Measurements from ENCODE around the gene SH3BGR.
"Not testable (repeated sequence)": the region's sequence is repeated elsewhere in the genome, so short reads cannot be mapped to it uniquely, and the experiment has no call there.

SH3BGR gene

DNA sequence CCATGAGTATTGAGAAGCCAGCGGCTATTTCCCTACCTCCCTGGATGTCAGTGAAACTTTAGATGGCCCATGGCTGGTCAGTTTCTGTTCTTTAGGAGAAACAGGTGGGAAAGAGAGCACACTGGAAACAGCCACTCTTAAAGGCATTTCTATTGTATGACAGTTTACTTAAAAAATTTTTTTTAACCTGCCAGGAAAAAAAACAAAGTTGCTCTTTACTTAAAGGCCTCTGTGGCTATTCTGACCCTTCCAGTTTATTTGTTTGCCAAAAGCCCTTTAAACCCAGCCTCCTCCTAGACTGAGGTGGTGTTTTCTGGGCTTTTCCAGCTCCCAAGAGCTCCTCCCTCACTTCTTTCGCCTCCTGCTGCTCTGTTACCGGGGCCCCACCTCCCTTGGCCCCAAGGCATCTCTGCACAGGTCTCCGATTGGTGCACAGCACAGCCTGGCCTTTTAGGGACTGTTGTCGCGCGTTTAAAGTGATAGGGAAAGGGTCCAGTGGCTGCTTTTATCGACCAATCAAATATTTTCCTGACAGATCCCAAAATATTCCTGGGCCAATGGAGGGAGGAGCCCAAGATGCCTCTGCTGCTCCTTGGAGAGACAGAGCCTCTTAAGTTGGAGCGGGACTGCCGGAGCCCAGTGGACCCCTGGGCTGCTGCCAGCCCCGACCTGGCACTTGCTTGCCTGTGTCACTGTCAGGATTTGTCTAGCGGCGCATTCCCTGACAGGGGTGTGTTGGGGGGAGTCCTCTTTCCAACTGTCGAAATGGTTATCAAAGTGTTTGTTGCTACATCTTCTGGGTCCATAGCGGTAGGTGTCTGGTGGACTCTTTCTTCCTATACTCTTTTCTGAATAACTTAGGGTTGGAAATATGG, at the start of gene SH3BGR:
SH3BGR (plus strand) TSS at position 639 of the 875 bp plus-strand sequence; CDS start at position 766, 127 bp downstream.
- no peak within 1 kb of the TSS for H3K4me3 ChIP-seq (ENCODE audit: low read depth, low read length)
- peak; percentile 68 for DNase-seq (ENCODE audit: low read depth)
- TF ChIP-seq, protein P1, sequence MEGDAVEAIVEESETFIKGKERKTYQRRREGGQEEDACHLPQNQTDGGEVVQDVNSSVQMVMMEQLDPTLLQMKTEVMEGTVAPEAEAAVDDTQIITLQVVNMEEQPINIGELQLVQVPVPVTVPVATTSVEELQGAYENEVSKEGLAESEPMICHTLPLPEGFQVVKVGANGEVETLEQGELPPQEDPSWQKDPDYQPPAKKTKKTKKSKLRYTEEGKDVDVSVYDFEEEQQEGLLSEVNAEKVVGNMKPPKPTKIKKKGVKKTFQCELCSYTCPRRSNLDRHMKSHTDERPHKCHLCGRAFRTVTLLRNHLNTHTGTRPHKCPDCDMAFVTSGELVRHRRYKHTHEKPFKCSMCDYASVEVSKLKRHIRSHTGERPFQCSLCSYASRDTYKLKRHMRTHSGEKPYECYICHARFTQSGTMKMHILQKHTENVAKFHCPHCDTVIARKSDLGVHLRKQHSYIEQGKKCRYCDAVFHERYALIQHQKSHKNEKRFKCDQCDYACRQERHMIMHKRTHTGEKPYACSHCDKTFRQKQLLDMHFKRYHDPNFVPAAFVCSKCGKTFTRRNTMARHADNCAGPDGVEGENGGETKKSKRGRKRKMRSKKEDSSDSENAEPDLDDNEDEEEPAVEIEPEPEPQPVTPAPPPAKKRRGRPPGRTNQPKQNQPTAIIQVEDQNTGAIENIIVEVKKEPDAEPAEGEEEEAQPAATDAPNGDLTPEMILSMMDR (IDR thresholded peaks at IDR 0.05; ENCODE audit: control insufficient read depth, extremely low read depth, insufficient read depth), result no peak

DNA sequence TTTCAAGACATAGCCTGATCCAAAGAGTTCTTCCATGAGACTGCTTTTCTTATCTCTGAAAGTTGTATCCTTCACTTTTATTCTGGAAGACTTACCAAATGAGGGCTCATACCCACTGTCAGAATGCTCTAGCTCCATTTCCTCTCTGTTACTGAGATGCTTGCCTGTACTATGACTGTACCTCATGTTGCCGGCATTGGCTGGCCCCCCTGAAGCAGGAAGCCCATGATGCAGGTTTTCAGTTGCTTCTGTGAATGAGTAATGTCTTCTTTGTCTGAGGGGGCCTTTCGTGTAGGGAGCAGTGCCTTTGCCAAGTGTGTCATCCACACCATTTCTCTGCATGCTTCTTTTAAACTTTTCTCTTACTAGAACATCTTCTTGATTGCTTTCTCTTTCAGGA, 45.7 kb upstream of the SH3BGR start:
- no peak overlapping the region for H3K4me3 ChIP-seq (ENCODE audit: low read depth, low read length)
- TF ChIP-seq, protein P1 (IDR thresholded peaks at IDR 0.05; ENCODE audit: control insufficient read depth, extremely low read depth, insufficient read depth), result no peak
- no peak for DNase-seq (ENCODE audit: low read depth)

DNA sequence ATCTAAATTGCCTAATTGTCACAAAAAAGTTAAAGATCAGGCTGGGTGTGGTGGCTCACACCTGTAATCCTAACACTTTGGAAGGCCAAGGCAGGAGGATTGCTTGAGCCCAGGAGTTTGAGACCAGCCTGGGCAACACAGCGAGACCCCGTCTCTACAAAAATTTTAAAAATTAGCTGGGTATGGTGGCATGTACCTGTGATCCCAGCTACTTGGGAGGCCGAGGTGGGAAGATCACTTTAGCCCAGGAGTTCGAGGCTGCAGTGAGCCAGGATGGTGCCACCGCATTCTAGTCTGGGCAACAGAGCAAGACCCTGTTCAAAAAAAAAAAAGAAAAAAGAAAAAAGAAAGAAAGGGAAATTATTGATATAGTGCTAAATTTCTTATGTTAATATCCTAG, 32.6 kb upstream of the SH3BGR start:
- DNase-seq (ENCODE audit: low read depth); H3K4me3 ChIP-seq (ENCODE audit: low read depth, low read length): not testable (repeated sequence)

DNA sequence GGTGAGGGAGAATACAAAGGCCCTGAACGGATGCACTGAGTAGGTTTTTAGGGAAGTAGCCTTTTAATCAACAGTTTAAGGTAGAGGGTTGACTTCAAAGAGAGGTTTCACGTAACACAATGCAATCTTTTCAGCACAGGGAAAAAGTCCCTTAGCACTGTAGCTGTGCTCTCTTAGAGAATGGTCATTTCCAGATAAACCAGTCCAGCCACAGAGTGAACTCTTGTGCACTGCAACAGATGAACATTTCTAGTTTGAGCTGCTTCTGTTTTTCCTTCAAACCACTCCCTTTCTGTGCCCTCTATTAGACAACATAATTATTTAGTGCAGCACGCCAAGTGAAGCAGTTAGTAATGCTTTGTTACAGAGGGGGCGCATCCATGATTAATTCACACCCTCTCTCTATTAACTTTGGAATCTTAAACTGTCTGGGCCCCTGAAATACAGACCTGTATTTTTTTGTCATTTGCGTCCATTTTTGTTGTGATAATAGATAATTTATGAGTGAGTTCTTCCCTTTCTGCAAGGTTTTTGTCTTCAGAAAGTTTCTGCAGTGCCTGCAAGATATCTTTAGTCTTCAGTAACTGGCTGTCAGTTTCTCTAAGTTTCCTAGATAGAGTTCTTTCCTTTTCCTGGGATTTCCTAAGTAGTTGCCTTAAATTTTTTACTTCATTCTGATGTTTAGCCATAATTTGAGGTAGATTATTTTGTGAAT, 29.1 kb upstream of the SH3BGR start:
- TF ChIP-seq, protein P1 (IDR thresholded peaks at IDR 0.05; ENCODE audit: control insufficient read depth, extremely low read depth, insufficient read depth), result no peak
- no peak overlapping the region for H3K4me3 ChIP-seq (ENCODE audit: low read depth, low read length)
- no peak for DNase-seq (ENCODE audit: low read depth)

DNA sequence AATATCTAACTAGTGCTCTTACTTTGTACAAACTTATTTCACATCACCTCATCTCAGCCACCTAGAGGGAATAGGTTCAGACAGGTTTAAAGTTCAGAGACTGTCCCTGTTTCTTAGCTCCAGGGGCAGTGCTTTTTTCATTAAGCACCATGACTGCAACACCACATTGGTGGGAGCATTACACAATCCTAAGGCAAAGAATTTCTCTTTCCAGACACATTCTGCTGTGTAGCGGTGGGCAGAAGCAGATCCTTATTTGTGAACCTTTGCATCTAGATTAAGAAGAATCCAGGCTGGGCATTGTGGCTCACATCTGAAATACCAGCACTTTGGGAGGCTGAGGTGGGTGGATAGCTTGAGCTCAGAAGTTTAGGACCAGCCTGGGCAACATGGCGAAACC, 22.3 kb upstream of the SH3BGR start:
- TF ChIP-seq, protein P1 (IDR thresholded peaks at IDR 0.05; ENCODE audit: control insufficient read depth, extremely low read depth, insufficient read depth), result no peak
- DNase-seq (ENCODE audit: low read depth), result no peak
- H3K4me3 ChIP-seq (ENCODE audit: low read depth, low read length), result no peak overlapping the region

DNA sequence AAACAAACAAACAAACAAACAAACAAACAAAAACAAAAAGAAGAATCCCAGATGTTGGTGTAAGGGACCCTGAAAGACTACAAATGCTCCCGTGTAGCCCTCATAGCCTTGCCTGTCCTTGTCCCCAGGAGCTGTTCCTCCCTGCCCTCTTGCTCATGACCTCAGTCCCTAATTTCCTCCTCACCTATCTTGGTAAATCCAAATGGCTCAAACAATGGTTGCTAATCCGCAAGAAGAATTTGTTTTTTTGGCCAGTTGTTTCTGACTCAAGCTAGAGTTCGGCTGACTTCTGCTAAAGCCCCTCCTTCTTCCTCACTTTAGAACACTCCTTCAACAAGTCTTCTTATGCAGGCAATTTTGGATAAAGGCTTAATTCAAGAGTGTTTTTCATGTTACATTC, 21.8 kb upstream of the SH3BGR start:
- TF ChIP-seq, protein P1 (IDR thresholded peaks at IDR 0.05; ENCODE audit: control insufficient read depth, extremely low read depth, insufficient read depth), result no peak
- H3K4me3 ChIP-seq (ENCODE audit: low read depth, low read length), result no peak overlapping the region
- no peak for DNase-seq (ENCODE audit: low read depth)

DNA sequence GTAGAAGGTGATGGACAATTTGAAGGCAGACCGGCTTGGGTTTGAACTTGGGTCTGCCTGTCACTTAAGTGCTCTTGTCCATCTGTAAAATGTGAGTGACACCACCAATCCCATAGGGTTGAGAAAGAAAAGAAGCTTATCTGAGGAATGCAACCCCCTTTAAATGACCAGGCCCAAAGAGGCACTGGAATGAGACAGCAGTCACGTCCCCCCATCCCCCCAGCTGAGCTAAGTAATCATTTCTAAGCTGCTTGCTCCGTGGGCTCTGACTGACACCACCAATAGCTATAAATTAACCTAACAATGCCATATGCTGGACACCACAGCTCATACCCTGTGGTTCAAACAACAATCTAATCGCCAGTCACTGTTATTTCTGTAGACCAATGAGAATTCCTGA, 21.3 kb upstream of the SH3BGR start:
- DNase-seq (ENCODE audit: low read depth), result no peak
- no peak overlapping the region for H3K4me3 ChIP-seq (ENCODE audit: low read depth, low read length)
- TF ChIP-seq, protein P1 (IDR thresholded peaks at IDR 0.05; ENCODE audit: control insufficient read depth, extremely low read depth, insufficient read depth), result no peak
